ENCODE data around the gene WDR91.
"Not testable (repeated sequence)": the region's sequence is repeated elsewhere in the genome, so short reads cannot be mapped to it uniquely, and the experiment has no call there.

Gene WDR91

DNA sequence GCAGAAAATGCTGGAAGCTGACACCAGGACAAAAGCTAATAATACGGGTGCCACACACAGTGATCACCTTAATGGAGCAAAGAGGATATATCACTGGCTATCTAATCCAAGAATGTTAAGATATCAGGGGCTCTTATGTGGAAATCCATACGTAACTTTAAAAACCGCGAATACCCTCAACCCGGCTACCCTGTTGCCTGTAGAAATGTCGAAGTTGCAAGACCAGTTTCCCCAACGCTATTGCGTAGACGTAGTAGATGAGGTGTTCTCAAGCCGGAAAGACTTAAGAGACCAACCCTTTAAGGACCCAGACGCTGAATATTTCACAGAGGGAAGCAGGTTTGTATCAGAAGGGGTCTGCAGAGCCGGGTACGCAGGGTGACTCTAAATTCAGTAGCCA lies 33.0 kb downstream of the WDR91 start:
- no peak for DNase-seq (ENCODE audit: low spot score)

DNA sequence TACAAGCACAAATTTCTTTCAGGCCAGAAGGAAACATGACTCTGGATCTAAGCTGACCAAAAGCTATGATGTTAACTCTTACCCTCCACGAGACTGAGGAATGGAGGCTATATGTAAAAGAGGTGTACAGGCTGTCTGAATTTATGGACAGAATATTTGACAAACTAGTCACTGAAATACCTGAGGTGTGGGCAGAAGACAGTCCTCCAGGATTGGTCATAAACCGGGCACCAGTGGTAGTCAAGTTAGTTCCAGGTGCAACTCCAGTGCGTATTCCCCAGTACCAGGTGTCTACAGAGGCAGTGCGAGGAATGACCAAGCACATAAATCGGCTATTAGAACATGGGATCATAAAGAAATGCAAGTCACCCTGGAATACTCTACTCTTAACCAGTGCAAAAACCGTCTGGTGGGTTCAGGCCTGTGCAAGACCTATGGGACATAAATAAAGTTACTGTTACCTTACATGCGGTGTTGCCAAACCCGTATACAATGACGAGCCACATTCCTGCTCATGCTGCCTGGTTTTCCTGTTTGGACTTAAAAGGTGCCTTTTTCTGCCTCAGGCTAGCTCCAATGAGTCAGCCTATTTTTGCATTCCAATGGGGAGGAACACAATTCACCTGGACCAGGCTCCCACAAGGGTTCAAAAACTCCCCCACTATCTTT lies 34.2 kb downstream of the WDR91 start:
- DNase-seq (ENCODE audit: low spot score): no peak

DNA sequence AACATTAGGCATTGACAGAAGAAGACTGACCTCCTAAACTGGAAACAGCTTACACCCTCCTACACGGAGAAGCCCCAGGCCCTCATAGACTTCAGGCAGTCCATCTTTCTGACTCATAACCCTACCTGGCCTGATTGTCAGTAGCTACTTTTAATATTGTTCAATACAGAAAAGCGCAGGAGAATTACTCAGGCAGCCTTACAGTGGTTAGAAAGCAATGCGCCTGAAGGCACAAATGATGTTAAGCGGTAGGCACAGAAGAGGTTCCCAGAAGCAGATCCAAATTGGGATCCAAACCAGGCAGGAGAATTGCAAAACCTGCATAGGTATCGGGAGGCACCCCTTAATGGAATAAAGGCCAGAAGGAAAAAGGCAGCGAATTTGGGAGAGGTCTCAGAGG lies 35.4 kb downstream of the WDR91 start:
- DNase-seq (ENCODE audit: low spot score): no peak

DNA sequence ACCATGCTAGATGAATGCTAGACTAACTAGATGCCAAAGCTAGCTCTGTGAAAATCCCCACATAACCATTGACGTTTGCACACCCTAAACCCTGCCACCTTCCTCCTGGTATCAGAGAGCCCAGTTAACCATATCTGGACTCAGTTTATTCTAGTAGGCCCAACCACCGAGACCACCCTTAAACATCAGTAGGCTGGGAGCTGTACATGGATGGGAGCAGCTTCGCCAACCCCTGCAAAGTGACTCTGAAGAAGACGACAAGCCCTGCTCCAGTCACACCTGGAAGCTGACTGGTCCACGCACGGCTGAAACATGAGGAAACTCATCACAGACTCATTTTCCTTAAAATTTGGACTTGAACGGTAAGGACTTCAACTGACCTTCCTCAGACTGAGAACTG lies 36.4 kb downstream of the WDR91 start:
- DNase-seq (ENCODE audit: low spot score): no peak

DNA sequence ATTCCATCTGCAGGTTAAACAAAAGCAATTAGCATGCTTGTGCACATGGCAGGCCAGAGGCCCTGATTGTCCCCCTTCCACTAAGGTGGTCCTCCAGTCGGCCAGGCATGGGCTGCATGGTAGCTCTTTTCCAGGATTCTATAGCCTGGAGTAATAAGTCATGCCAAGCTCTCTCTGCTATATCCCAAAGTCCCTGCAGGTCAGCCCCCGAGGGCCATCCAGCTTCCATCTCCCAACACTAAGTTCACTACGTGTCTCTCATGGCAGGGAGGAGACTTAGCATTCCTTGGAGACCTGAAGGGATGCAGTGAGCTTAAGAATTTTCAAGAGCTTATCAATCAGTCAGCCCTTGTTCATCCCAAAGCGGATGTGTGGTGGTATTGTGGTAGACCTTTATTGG lies 37.4 kb downstream of the WDR91 start:
- not testable (repeated sequence) for DNase-seq (ENCODE audit: low spot score)

DNA sequence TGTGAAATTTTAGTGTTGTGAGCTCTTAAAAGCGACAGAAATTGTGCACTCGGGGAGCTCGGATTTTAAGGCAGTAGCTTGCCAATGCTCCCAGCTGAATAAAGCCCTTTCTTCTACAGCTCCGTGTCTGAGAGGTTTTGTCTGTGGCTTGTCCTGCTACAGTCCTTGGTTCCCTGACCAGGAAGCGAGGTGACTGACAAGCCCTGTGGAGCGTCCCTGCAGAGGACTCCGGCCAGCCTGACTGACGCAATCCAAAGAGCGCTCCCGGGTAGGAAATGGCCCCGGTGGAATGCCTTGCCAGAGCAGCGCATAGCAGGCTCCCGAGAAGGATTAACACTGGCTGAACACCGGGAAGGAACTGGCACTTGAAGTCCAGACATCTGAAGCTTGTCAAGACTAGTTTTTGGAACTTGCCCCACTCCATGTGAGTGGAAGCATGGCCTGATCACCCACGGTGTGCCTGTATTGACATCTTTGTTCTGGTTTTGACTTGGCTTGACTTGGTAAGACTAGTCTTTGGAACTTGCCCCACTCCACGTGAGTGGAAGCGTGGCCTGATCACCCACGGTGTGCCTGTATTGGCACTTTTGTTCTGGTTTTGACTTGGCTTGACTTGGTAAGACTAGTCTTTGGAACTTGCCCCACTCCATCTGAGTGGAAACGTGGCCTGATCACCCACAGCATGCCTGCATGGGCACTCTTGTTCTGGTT lies 39.6 kb downstream of the WDR91 start:
- not testable (repeated sequence) for DNase-seq (ENCODE audit: low spot score)

DNA sequence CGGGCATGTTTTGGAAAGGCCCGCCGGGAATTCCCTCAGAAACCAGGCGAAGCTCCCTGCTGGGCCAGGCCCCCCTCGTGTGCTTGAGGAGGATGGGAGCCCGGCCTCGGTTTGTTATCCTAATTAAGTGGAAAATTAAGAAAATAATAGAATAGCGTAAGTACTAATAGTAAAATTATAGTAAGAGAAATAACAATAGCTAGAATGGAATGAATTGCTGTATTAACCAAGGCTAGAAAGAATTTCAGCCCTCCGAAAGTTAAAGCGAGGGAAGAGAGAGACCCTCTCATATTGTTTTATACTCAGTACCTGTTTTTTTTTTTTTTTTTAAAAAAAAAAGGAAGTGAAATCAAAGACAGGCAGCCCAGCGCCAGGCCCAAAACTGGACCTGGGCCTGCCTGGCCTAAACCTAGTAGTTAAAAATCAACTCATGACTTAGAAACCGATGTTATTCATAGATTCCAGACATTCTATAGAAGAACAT lies 40.3 kb downstream of the WDR91 start:
- not testable (repeated sequence) for DNase-seq (ENCODE audit: low spot score)

DNA sequence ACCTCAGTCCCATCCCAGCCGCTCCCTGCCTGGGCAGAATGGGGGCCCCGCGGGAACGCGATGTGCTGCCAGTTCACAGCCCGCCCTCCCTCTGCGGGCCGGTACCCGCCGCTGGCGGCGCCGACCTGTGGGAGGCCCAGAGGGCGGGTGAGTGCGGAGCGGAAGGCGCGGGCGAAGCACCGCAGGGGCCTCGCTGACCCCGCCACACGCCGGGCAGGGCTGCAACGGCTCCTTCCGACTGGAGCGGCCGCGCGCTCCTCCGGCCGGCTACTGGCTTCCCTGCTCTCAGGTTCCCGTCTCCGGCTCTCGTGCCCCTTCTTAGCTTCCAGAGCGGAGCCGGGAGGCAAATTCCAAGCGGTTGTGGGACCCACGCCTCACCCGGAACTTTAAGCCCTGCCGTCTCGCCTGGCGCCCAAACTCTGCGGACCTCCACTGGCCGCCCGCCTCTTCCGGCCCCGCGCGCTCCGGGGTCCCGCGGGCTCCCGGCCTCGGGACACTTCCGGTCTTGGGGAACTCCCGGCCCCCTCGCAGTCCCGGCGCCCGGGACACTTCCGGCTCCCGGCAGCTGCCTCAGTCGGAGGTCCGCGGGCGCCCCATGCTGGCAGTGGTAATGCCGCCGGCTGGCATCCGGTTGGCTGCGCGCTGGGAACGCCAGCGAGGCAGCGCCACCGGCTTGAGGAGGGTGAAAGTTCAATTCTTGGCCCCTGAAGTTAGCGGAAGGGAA lies 40.9 kb downstream of the WDR91 start, which contains the start of gene CYREN:
CYREN (minus strand) TSS at position 434 of the 724 bp plus-strand sequence. CDS start 1,785 bp downstream, outside the sequence.
- peak; percentile 92 for DNase-seq (ENCODE audit: low spot score)

DNA sequence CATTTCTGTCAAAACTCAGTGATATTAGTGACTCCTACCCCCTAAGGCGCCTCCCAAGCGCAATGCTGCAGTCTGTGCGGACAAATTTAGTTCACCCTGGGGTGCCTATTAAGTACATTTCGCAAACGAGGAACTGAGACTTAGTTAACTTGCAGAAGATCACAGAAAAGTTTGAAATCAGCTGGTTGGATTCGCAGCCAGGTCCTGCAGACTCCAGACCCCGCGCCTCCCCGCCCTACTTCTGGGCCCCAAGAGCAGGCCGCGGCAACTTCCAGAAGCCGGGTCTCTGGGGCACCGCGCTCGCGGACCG lies 41.4 kb downstream of the WDR91 start:
- DNase-seq (ENCODE audit: low spot score): no peak

DNA sequence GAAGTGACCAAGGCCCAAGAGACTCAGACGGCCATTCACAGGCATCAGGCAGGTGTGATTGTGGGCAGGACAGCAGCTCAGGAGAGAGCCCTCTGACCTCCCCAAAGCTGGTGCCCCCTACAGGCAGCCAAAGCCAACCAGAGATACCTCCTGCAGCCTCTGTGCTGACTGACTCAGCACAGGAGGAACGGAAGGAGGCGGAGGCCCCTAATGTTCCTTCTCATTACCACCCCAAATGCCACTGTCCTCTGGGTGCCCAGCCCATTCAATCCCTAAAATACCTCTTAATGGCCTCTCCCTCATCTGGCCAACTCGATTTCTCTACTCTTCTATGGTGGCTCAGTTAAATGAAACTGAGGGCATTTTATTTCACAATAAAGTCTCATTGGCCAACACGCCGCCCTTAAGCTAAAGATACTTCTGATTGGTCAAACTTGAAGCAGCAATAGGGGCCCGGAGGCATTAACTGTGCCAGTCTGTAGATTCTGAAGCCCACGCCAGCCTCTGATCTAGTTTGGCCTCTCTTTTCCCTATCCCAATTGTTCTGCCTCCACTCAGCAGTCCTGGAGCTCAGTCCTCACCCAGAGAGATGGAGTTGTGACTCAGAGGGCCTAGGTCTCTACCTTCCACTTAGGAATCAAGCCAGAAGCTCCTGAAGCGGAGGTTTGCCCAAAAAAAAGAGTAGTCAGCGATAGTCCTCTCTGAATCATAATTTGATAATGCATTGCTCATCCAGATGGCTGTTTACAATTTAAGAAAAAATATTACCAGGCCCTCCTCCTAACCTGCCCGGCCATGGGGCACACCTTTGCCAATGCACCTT lies 42.0 kb downstream of the WDR91 start:
- DNase-seq (ENCODE audit: low spot score): peak; percentile 81

DNA sequence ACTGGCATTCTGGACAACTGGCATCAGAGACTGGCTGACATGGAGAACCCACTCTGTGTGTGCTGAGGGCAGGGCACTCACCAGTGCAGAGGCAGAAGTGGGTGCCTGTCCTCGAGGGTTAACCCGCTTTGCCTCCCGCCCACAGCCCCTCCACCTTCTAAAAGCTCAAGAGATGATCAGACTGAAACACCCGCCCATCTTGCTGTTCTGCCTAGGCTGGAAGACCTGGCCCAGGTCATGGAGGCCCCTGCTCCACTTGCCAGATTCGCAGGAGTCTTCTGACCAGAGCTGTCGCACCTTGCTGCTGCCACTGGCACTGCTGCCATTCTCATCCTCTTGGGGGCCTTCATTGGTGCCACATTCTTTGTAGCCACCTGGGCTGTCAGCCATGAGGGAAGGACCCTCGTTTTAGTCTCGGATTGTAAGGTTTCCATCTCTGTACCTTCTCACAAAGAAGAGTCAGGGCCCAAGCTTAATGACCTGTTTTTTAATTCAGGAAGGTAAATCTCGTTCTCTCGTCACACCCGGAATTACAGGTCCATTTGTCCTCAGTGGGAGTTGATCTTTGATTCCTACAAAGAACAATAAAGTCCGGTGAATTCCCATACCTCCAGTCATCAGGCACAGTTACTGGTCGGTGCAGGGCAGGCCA lies 42.7 kb downstream of the WDR91 start:
- no peak for DNase-seq (ENCODE audit: low spot score)

DNA sequence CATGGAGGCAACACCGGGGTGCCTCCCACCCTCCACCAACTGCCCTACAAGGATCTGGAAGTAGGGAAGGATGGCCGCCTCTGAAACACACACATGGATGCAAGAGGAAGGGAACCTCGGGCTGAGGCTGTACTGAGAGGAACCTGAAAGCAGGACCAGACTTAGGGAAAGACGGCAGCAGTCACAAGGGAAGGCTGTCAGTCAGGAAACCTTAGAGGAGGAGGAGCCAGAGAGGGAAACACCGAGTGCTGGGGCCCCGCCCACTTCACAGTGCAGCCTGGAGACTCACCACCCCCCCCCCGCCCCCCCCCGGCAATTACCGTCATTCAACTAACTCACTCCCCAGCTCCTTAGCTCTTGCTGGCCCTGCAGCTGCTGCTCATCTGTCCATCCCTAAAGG lies 43.3 kb downstream of the WDR91 start:
- peak; percentile 80 for DNase-seq (ENCODE audit: low spot score)

DNA sequence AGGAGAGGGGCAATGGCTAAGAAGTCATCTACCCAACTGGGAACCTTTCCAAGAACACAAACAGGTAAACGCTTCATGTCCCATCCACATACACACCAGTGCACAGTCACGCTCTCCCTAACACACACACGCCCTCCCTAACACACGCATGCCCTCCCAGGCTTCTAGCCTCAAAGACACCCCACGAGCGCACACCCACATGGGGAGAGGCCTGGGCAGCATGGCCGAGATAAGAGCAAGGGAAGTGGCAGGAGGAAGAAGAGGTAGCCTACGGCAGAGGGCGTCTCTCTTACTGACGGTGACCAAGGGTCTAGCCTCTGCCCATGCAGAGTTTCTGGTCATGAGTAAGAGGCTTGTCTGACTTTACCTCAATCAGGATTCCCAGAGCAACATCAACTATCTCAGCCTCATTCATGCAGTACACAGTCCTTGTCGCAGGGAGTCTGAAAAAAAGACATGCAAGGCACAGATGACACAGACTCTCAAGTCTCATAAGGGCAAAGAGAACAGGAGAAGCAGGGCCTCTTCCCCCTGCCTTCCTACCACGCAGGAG lies 43.9 kb downstream of the WDR91 start:
- DNase-seq (ENCODE audit: low spot score): peak; percentile 87

DNA sequence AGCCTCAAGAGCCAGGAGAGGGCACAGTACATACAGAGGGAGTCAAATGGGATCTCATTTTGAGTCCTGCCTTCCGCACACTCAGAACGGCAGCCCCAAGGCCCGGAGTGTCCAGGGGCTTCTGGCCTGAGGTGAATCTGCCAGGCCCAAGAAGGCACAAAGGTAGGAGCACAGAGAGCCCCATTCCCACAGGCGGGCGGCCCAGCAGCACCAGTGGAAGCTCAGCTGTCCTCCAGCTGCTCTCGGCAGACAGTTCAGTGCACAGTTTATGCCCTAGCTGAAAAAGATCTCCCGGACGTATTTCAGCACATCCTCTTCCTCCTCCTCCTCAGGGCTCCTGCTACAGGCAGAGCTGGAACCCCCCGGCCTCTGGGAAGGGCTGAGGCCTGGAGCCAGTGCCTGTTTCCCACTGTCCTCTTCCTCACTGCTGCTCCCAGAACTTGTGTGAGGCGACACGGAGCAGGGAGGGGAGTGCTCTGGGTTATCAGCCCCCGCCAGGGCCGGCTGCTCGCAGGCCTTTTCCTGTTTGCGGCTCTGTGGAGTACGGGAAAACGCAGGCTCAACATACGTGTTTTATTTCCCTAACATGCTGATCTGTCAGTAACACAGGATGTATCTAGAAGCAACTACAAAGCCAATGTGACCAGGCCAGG lies 44.9 kb downstream of the WDR91 start:
- no peak for DNase-seq (ENCODE audit: low spot score)

DNA sequence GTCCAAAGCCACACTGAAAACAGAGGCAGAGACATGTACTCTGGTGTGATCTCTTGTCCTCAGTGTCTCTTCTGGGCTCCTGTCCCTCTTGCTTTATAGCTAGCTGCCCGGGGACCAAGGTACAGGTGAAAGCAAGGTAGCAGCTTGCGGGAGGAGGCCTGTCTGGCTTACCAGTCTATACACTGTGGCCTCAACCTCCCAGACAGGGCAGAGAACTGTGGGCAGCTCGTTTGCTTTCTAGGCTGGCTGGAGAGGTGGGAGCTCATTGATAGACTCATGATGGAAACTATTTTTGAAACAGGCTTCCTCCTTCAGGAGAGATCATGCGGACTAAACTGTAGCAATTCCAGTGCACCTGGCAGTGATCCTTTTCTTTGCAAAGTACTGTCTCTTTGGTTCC lies 45.5 kb downstream of the WDR91 start:
- no peak for DNase-seq (ENCODE audit: low spot score)

DNA sequence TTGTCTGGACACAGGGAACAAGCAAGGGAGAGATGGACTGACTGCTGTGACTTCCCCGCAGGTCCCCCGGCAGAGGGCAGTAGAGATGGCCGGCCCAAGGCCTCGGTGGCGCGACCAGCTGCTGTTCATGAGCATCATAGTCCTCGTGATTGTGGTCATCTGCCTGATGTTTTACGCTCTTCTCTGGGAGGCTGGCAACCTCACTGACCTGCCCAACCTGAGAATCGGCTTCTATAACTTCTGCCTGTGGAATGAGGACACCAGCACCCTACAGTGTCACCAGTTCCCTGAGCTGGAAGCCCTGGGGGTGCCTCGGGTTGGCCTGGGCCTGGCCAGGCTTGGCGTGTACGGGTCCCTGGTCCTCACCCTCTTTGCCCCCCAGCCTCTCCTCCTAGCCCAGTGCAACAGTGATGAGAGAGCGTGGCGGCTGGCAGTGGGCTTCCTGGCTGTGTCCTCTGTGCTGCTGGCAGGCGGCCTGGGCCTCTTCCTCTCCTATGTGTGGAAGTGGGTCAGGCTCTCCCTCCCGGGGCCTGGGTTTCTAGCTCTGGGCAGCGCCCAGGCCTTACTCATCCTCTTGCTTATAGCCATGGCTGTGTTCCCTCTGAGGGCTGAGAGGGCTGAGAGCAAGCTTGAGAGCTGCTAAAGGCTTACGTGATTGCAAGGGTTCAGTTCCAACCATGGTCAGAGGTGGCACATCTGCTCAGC lies 46.8 kb downstream of the WDR91 start:
- no peak for DNase-seq (ENCODE audit: low spot score)

DNA sequence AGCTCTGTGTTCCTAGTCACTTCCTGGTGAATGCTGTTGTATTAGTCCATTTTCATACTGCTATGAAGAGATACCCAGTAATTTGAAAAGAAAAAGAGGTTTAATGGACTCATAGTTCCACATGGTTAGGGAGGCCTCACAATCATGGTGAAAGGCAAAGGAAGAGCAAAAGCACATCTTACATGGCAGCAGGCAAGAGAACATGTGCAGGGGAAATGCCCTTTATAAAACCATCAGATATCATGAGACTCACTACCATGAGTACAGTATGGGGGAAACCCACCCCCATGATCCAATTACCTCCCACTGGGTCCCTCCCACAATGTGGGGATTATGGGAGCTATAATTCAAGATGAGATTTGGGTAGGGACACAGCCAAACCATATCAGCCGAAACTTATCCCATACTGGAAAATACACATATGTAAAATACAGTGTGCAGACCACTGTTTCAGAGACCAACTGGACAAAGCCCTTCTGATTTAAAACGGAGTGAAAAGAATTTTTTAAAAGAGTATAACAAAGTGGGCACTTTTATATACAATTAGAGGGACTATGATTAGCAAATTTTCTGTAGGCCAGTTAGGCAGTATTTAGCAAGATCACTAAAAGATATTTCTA lies 48.8 kb downstream of the WDR91 start:
- DNase-seq (ENCODE audit: low spot score): no peak

DNA sequence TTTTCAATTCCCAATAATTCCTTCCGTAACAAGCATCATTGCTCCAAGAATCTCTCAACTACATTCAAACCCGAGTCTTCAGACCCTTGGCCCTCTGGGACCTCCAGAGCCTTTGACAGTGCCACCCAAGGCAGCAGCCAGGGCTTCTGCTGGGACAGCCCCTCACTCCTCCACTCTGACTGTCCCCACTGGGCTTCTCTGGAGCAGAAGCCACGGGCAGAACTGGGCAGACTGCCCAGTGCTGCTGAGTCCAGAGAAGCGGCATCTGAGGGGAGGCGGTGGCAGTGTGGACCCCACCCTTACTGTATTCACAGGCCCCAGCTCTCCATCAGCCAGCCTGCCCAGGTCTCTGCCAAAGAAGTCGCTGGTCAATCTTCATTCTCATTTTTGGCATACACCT lies 49.7 kb downstream of the WDR91 start:
- no peak for DNase-seq (ENCODE audit: low spot score)

DNA sequence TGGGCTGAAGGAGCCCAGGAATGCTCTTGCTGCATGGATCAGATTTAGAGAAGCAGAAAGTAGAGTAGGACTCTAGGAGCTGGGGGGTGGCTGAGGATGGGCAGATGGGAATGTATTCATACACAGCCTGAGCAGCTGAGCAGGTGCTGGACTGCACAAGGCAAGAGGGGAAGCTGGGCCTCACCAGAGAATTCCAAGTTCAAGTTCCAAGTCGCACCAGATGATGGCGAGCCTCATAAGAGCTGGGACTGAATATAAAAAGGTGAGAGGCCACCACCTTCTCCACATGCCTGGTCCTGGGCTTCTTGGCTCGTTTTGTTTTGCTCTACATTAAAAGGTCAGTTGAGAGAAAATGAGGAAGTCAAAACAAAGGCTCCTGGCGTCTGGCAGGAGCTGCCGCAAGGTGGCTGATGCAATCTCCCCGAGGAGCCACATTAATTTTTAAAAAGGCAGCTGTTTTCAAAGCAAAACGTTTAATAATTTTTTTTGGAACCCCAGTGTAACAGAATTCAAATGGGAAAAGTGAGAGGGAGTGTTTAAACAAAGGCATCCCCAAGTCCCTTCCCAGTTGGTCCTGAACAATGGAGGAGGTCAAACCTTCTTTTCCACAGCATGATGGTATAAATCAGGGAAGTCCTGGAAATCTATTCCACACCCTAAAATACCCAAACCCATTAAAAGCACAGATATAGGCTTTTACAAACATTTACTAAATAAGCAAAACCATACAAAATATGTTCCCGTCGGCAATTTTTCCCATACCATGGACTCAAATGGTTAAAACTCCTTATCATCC lies 50.3 kb downstream of the WDR91 start:
- DNase-seq (ENCODE audit: low spot score): no peak

All from hematopoietic multipotent progenitor cell treated with erythropoietin and hydrocortisone succinate and interleukin-3 and kit ligand, for 15 days (in vitro differentiated cells).